ENCODE measurements around the gene KLHL26.
"Not testable (repeated sequence)": the region's sequence is repeated elsewhere in the genome, so short reads cannot be mapped to it uniquely, and the experiment has no call there.

KLHL26 gene

DNA sequence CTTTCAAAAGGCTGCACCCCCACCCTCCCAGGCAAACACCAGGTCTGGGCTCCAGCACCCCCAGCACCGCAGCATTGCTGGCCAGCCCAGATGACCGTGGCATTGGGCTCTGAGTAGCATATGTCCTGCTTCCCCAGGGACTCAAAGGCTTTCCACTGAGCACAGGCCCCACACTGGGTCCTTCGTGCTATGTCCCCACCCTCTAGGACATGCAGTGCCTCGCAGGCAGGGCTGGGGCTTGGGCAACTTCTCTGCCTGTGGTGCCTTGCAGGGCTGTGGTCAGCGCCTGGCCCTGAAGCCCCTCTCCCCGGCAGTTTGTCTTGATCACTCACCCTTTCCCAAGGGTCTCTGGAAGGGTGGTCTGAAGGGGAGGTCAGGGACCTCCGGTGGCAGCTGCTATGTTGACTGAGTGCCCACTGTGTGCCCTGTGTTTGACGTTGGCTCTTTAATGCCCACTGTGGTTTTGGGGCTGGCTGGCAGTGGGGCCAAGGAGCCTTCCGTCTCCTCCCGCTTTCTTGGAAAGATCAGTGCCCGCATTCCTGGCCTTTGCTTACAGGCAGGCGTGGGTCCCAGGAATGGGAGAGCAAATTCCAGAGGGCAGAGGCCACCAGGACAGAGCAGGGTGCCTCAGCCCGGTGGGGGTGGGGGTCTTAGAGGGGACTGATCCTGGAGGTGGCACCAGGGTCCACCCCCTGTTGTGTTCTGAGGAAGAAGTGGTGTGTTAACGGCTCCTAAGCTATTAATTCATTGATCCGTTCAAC is 26.3 kb downstream of the KLHL26 start:
- FAIRE-seq (no peak), DNase-seq (ENCODE audit: low spot score) (no peak)

DNA sequence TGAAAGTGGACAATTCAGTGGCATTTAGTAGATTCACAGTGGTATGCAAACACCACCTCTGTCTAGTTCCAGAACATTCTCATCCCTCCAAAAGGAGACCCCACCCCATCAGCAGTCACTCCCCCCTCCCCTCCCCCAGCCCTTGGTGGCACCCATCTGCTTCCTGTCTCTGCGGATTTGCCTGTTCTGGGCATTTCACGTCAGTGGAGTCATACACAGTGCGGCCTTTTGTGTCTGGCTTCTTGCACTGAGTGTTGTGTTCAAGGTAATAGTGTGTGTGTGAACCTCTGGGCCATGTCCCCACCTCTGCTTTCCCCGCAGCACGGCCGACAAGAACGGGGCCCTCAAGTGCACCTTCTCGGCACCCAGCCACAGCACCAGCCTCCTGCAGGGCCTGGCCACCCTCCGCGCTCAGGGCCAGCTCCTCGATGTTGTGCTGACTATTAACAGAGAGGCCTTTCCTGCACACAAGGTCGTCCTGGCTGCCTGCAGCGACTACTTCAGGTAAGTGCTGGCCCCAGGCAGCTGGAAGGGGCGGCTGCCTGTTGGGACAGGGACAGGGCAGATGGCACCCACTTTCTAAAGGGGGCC is 27.2 kb downstream of the KLHL26 start:
- no peak for FAIRE-seq

GRCh38 chr19:18665771-18666202 is 29.0 kb downstream of the KLHL26 start:
- FAIRE-seq (no peak), DNase-seq (ENCODE audit: low spot score) (no peak)

More for the DNA sequence above, 27.2 kb downstream of the KLHL26 start:
- DNase-seq (ENCODE audit: low spot score) = no peak

DNA sequence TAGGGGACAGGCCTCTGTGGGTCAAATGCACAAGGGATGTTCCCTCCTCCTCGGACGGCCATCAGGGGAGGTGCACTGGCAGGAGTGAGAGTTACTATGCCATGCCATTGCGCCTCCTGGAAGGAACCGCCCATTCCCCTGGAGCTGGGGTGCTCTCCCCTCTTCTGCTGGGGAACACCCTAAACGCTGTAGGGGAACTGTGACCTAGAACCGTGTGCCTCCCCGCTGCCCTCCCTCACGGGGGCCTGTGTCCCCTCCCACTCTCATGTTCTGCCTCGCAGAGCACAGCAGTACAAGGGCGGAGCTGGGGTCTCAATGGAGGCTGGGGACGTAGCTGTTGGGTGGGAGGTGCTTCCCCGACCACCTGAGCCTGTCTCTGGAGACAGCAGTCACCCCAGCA is 29.5 kb downstream of the KLHL26 start:
- no peak for DNase-seq (ENCODE audit: low spot score)

DNA sequence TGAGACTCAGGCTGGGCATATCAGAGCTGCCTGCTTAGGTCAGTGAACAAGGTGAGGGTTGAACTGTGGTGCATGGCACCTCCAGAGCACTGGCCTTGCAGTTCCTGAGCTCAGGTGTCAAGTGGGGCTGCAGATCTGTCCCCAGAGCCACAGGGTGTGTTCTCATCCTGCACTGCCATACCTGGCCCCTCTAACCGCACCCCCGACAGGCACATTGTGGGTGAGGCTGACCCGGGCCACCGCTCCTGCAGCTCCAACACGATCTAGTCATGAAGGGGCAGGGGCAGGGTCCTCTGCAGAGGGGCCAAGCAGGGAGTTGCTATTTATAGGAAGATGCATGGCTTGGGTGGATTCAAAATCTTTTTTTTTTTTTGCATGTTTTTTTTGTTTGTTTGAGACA is 30.0 kb downstream of the KLHL26 start:
- FAIRE-seq = no peak

More for the DNA sequence above, 29.5 kb downstream of the KLHL26 start:
- no peak for FAIRE-seq

GRCh38 chr19:18667531-18668251 is 30.9 kb downstream of the KLHL26 start:
- DNase-seq (ENCODE audit: low spot score) (no peak), FAIRE-seq (no peak)

More for the DNA sequence above, 30.0 kb downstream of the KLHL26 start:
- DNase-seq (ENCODE audit: low spot score) = no peak

DNA sequence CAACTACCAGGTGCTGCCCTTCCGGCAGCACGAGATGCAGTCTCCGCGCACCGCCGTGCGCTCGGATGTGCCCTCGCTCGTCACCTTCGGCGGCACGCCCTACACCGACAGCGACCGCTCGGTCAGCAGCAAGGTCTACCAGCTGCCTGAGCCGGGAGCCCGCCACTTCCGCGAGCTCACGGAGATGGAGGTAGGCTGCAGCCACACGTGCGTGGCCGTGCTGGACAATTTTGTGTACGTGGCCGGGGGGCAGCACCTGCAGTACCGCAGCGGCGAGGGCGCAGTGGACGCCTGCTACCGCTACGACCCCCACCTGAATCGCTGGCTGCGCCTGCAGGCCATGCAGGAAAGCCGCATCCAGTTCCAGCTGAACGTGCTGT is 31.4 kb downstream of the KLHL26 start:
- DNase-seq (ENCODE audit: low spot score) = no peak
- no peak for FAIRE-seq

- no peak for FAIRE-seq
- no peak for DNase-seq (ENCODE audit: low spot score)
These were observed 32.1 kb downstream of the KLHL26 start for GRCh38 chr19:18668744-18669523.

DNA sequence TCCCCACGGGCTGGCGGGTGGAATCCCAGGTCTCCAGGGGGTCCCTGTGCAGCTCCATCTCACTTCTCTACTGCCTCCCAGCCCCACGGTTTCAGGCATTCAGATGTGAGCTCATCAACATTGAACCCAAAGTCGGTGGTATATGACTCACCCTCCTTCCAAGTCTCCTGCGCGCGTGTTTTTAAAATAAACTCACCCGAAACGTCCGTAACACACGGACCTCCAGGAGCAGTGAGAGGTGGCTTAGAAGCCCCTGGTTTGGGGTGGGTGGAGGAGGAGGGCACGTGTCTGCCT is 32.6 kb downstream of the KLHL26 start:
- no peak for DNase-seq (ENCODE audit: low spot score)
- no peak for FAIRE-seq

GRCh38 chr19:18669883-18670282 is 33.1 kb downstream of the KLHL26 start:
- DNase-seq (ENCODE audit: low spot score) = no peak
- FAIRE-seq = no peak

DNA sequence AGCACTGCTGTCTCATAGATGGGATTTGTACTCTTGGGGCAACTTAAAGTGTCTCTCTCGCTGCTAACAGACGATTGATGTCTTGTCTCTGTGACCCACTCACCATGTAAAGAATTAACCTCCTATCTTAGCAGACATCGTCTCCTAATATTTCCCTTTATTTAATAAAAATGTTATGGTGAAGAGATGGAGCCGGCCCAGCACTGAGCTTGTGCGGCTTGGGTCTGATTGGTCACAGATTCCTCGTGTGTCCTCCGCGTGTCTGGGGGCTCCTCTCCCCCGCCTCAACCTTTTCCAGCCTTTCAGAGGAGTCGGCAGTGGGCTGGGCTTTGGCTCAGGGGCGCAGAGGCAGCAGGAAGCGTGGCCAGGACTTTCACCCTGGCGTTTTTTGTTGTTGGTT is 33.5 kb downstream of the KLHL26 start:
- FAIRE-seq (no peak), DNase-seq (ENCODE audit: low spot score) (no peak)

DNA sequence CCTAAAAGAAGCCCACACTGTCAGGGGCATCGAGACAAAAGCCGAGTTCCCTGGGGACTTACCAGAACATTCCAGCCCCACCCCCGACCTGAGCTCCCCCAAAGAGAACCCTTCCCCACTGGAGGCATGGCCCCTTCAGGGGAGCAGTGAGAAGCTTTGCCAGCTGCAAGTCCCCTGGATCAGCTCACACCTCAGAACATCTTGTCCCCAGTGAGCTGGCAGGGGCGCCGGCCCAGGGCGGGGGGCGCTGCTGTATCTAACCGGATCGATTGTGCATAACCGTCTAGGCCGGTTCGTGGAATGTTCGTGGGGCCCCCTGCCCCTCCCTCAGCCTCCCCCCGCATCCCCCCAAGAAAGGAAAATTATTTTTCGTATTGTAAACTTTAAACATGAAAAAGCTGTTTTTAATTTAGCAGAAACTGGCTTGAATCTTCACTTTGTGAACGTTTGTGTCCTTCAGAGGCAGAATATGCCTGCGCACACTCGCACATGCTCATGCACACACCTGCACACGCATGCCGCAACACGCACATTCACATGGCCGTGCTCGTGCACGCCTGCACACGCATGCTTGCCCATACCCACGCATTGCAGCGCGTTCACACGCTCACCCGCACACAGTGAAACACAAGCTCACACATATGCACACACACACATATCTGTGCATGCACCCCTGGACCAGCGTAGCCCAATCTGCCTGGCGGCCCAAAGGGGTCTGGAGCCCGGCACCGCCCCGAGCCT is 34.6 kb downstream of the KLHL26 start:
- no peak for FAIRE-seq

DNA sequence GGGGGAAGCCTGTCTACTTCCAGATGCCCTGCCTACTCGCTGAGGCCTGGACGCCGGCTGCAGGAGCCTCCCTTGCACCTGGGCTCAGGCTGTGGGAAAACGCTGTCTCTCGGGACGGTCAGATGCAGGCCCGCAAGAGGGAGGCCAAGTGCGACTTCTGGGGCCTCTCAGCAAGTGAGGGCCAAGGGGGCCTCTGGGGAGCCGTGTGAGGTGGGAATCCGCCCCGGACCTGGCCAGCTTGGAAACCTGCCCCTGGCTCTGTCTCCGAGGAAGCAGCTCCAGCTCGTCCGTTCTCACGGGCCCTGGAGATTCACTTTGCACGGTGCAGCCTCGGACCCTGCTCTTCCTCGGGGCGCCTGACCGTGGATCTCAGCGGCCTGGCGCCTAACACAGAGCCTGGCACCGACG is 35.2 kb downstream of the KLHL26 start:
- no peak for FAIRE-seq

More for the DNA sequence above, 34.6 kb downstream of the KLHL26 start:
- no peak for DNase-seq (ENCODE audit: low spot score)

GRCh38 chr19:18672606-18673337 is 35.9 kb downstream of the KLHL26 start:
- FAIRE-seq (no peak), DNase-seq (ENCODE audit: low spot score) (no peak)

More for the DNA sequence above, 35.2 kb downstream of the KLHL26 start:
- no peak for DNase-seq (ENCODE audit: low spot score)

GRCh38 chr19:18674616-18675015 is 37.8 kb downstream of the KLHL26 start:
- DNase-seq (ENCODE audit: low spot score) = no peak
- FAIRE-seq = no peak

DNA sequence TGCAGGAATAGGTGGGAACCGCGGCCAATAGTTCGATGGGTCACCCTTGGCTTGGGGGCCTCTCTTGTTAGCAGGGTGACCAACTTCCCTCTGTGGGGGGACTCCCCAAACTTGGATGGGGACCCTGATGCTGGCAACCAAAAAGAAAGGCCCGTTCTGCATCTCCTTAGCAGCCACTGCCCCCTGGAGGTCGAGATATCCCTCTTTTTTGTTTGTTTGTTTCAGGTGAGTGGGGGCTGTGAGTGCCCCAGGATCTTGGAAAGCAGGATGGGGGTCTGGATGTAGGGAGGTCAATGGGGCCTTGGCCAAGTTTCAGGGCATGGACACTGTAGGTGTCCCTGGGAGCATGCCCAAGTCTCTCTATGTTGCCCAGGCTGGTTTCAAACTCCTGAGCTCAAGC is 39.0 kb downstream of the KLHL26 start:
- FAIRE-seq (no peak), DNase-seq (ENCODE audit: low spot score) (no peak)

- DNase-seq (ENCODE audit: low spot score) = no peak
- no peak for FAIRE-seq
These were observed 39.9 kb downstream of the KLHL26 start for GRCh38 chr19:18676692-18677091.

GRCh38 chr19:18677156-18677555 is 40.3 kb downstream of the KLHL26 start:
- FAIRE-seq (no peak), DNase-seq (ENCODE audit: low spot score) (no peak)

DNA sequence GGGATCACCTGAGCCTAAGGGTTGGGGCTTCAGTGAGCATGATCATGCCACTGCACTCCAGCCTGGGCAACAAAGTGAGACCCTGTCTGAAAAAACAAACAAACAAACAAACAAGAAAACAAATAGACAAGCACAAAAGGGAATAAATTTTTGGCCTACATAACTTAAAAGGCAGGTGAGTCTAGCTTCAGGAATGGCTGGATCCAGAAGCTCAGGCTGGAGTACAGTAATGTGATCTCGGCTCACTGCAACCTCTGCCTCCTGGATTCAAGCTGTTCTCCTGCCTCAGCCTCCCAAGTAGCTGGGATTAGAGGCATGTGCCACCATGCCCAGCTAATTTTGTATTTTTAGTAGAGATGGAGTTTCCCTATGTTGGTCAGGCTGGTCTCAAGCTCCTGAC is 43.3 kb downstream of the KLHL26 start:
- not testable (repeated sequence) for FAIRE-seq; DNase-seq (ENCODE audit: low spot score)

GRCh38 chr19:18682807-18683108 is 45.9 kb downstream of the KLHL26 start:
- DNase-seq (ENCODE audit: low spot score) (no peak), FAIRE-seq (no peak)
